HEK293 (cell line): ENCODE measurements around the gene RIMBP3C.

Experiments
- CTCF ChIA-PET: fragments of 350-600 bp; formaldehyde crosslinking; extraction: SDS; loops from one replicate; lab custom pipeline; 2021; ENCODE audit warnings: antibody characterized with exemption; lab: Yijun Ruan, JAX
- POLR2A ChIA-PET: fragments of 300-600 bp; formaldehyde crosslinking; extraction: SDS; loops from one replicate; lab custom pipeline; 2020; ENCODE audit warnings: antibody characterized with exemption, inconsistent platforms; lab: Yijun Ruan, JAX
- H3K27ac ChIP-seq: fragments of 200-500 bp; sonication (Bioruptor generic); 2 replicates; pipeline ENCODE4 v1.5.1; 2014; ENCODE audit warnings: low read depth, low read length, control low read depth, inconsistent platforms; ENCODE audit errors: extremely low read depth
- H3K36me3 ChIP-seq, 2 experiments: fragments of 200-500 bp in 1 of 2; sonication (Bioruptor generic) in 1 of 2; 1 replicate in 1 of 2; 2 replicates in 1 of 2; pipeline ENCODE4 v1.5.1; 2014 to 2017; ENCODE audit warnings: inconsistent platforms in 2 of 2, low read length in 2 of 2; ENCODE audit not compliant: control insufficient read depth in 2 of 2, insufficient read depth in 1 of 2
- H3K4me1 ChIP-seq: fragments of 200-500 bp; sonication (Bioruptor generic); 2 replicates; pipeline ENCODE4 v1.5.1; 2014; ENCODE audit warnings: mild to moderate bottlenecking, low read length, inconsistent platforms; ENCODE audit not compliant: control insufficient read depth, insufficient read depth
- H3K4me3 ChIP-seq: 2 replicates; pipeline ENCODE4 v1.5.1; 2011; ENCODE audit warnings: low read depth, mild to moderate bottlenecking, control low read depth, low read length, moderate library complexity
- H3K9me3 ChIP-seq: fragments of 200-500 bp; sonication (Bioruptor generic); 2 replicates; pipeline ENCODE4 v1.5.1; 2014; ENCODE audit warnings: low read depth, low read length, inconsistent platforms; ENCODE audit not compliant: control insufficient read depth, insufficient read depth
- ELK4 ChIP-seq: IDR thresholded peaks from 2 replicates; pipeline ENCODE4 v1.6.1; 2011; ENCODE audit warnings: mild to moderate bottlenecking, low read depth, low read length, borderline replicate concordance
- HOXA7 ChIP-seq: sonication (generic); formaldehyde crosslinking; IDR thresholded peaks from 2 replicates; pipeline ENCODE4 v1.8.1; 2022; ENCODE audit warnings: missing genetic modification reagents, borderline replicate concordance
- INSM2 ChIP-seq: fragments of 450-650 bp; formaldehyde crosslinking; IDR thresholded peaks from 2 replicates; pipeline ENCODE4 v1.5.1; 2016; ENCODE audit warnings: missing biosample characterization, missing genetic modification characterization
- KLF16 ChIP-seq: fragments of 450-650 bp; formaldehyde crosslinking; IDR thresholded peaks from 2 replicates; pipeline ENCODE4 v1.5.1; 2017; ENCODE audit warnings: missing biosample characterization, missing genetic modification characterization
- MYNN ChIP-seq: fragments of 450-650 bp; formaldehyde crosslinking; IDR thresholded peaks from 2 replicates; pipeline ENCODE4 v1.5.1; 2016; ENCODE audit warnings: missing biosample characterization, missing genetic modification characterization, borderline replicate concordance
- RBAK ChIP-seq: fragments of 450-650 bp; formaldehyde crosslinking; IDR thresholded peaks from 2 replicates; pipeline ENCODE4 v1.5.1; 2016; ENCODE audit warnings: missing biosample characterization, missing genetic modification characterization
- SP3 ChIP-seq: fragments of 450-650 bp; formaldehyde crosslinking; IDR thresholded peaks from 2 replicates; pipeline ENCODE4 v1.5.1; 2016; ENCODE audit warnings: missing biosample characterization, missing genetic modification characterization
- SP7 ChIP-seq: fragments of 450-650 bp; formaldehyde crosslinking; IDR thresholded peaks from 2 replicates; pipeline ENCODE4 v1.5.1; 2016; ENCODE audit warnings: missing biosample characterization, missing genetic modification characterization
- TSHZ1 ChIP-seq: fragments of 450-650 bp; formaldehyde crosslinking; IDR thresholded peaks from 2 replicates; pipeline ENCODE4 v1.5.1; 2016; ENCODE audit warnings: missing biosample characterization, missing genetic modification characterization, borderline replicate concordance
- ZBTB17 ChIP-seq: fragments of 450-650 bp; formaldehyde crosslinking; IDR thresholded peaks from 2 replicates; pipeline ENCODE4 v1.5.1; 2016; ENCODE audit warnings: missing biosample characterization, missing genetic modification characterization
- ZBTB44 ChIP-seq: fragments of 450-650 bp; IDR thresholded peaks from 2 replicates; pipeline ENCODE4 v1.5.1; 2018; ENCODE audit warnings: missing biosample characterization, mild to moderate bottlenecking, missing genetic modification characterization
- ZNF148 ChIP-seq: fragments of 450-650 bp; formaldehyde crosslinking; IDR thresholded peaks from 2 replicates; pipeline ENCODE4 v1.5.0; 2017; ENCODE audit warnings: missing biosample characterization, missing genetic modification characterization, borderline replicate concordance
- ZNF169 ChIP-seq: fragments of 450-650 bp; formaldehyde crosslinking; IDR thresholded peaks from 2 replicates; pipeline ENCODE4 v1.5.1; 2016; ENCODE audit warnings: missing biosample characterization, missing genetic modification characterization
- ZNF404 ChIP-seq: fragments of 450-650 bp; formaldehyde crosslinking; IDR thresholded peaks from 2 replicates; pipeline ENCODE4 v1.5.1; 2017; ENCODE audit warnings: missing biosample characterization, missing genetic modification characterization
- ZNF510 ChIP-seq: fragments of 450-650 bp; formaldehyde crosslinking; IDR thresholded peaks from 2 replicates; pipeline ENCODE4 v1.5.1; 2018; ENCODE audit warnings: mild to moderate bottlenecking, missing genetic modification characterization, missing biosample characterization; ENCODE audit not compliant: insufficient replicate concordance
- ZNF555 ChIP-seq: fragments of 450-650 bp; formaldehyde crosslinking; conservative IDR thresholded peaks from 2 replicates; pipeline ENCODE4 v1.5.1; 2017; ENCODE audit warnings: missing biosample characterization, mild to moderate bottlenecking, missing genetic modification characterization, inconsistent platforms
- ZNF580 ChIP-seq: fragments of 450-650 bp; formaldehyde crosslinking; IDR thresholded peaks from 2 replicates; pipeline ENCODE4 v1.5.1; 2016; ENCODE audit warnings: missing biosample characterization, missing genetic modification characterization
- ZNF645 ChIP-seq: fragments of 450-650 bp; formaldehyde crosslinking; IDR thresholded peaks from 2 replicates; pipeline ENCODE4; 2016; ENCODE audit warnings: missing biosample characterization, missing genetic modification characterization
- ZNF677 ChIP-seq: fragments of 450-650 bp; IDR thresholded peaks from 2 replicates; pipeline ENCODE4 v1.5.0; 2018; ENCODE audit warnings: missing biosample characterization, mild to moderate bottlenecking, missing genetic modification characterization, moderate library complexity
- ZNF701 ChIP-seq: fragments of 450-650 bp; formaldehyde crosslinking; IDR thresholded peaks from 2 replicates; pipeline ENCODE4 v1.5.1; 2016; ENCODE audit warnings: missing biosample characterization, missing genetic modification characterization
- ZNF791 ChIP-seq: fragments of 450-650 bp; formaldehyde crosslinking; IDR thresholded peaks from 2 replicates; pipeline ENCODE4 v1.5.1; 2016; ENCODE audit warnings: missing biosample characterization, missing genetic modification characterization
- ZNF837 ChIP-seq: fragments of 450-650 bp; formaldehyde crosslinking; IDR thresholded peaks from 2 replicates; pipeline ENCODE4 v1.5.1; 2016; ENCODE audit warnings: missing biosample characterization, missing genetic modification characterization
- ZXDB ChIP-seq: fragments of 450-650 bp; formaldehyde crosslinking; IDR thresholded peaks from 2 replicates; pipeline ENCODE4 v1.5.1; 2016; ENCODE audit warnings: missing biosample characterization, missing genetic modification characterization

Gene RIMBP3C

GRCh38 chr22:21571679-21572078, 20.4 kb upstream of the RIMBP3C start:
- TF ChIP-seq RBAK (tag by site-specific recombination) (no peak), TSHZ1 (tag by site-specific recombination) (no peak), ZNF510 (tag by site-specific recombination) (no peak), HOXA7 (no peak), ZNF677 (tag by site-specific recombination) (no peak), ZNF169 (tag by site-specific recombination) (no peak), ZNF837 (no peak), SP3 (no peak)
- ChIA-PET POLR2A (no interaction called here), CTCF (interaction anchor here (1.1 kb wide), 1 partner anchor 71 kb away, joined by 3 read pairs; no protein-coding TSS in a partner anchor)
- Histone ChIP-seq H3K27ac (no peak overlapping the region), H3K4me1 (peaks cover 10% of the 10 kb centered on the region), H3K9me3 (no peaks in the 10 kb centered on the region), H3K36me3 (peaks cover 0 to 35% of the 10 kb centered on the region in 2 experiments; a peak in 1 of 3 replicates), H3K4me3 (no peak overlapping the region)

GRCh38 chr22:21570398-21570797, 19.1 kb upstream of the RIMBP3C start:
- POLR2A ChIA-PET: interaction anchor here (1.6 kb wide), 1 partner anchor 10 kb away, joined by 7 read pairs; no protein-coding TSS in a partner anchor
- TF ChIP-seq INSM2 (tag by site-specific recombination) (no peak), MYNN (tag by site-specific recombination) (no peak), ZNF555 (no peak), SP7 (tag by site-specific recombination) (no peak), ZNF791 (no peak), ZNF510 (tag by site-specific recombination) (no peak), ZNF645 (tag by site-specific recombination) (no peak), ZNF837 (no peak), ZNF580 (no peak), ZNF148 (tag by site-specific recombination) (no peak), KLF16 (tag by site-specific recombination) (no peak), ZXDB (tag by site-specific recombination) (no peak), ELK4 (no peak), ZBTB44 (tag by site-specific recombination) (no peak), ZBTB17 (tag by site-specific recombination) (no peak), ZNF404 (tag by site-specific recombination) (no peak), ZNF701 (no peak)

More at GRCh38 chr22:21570398-21570797, 19.1 kb upstream of the RIMBP3C start:
- no peak overlapping the region for H3K27ac ChIP-seq
- no peak overlapping the region for H3K4me3 ChIP-seq
- no peaks in the 10 kb centered on the region for H3K9me3 ChIP-seq
- H3K4me1 ChIP-seq: peaks cover 10% of the 10 kb centered on the region
- peaks cover 0 to 35% of the 10 kb centered on the region in 2 experiments; a peak in 1 of 3 replicates for H3K36me3 ChIP-seq
- CTCF ChIA-PET: interaction anchor here (1.1 kb wide), 1 partner anchor 72 kb away, joined by 3 read pairs; no protein-coding TSS in a partner anchor
